Posterior cingulate gyrus (tissue), 11 donors: ENCODE data around the gene PDE4D.

Experiments used
- DNase-seq, 10 donors: peaks; one replicate each; pipeline versions ENCODE4 v3.0.0 to v3.0.0-alpha.2; 2020 to 2021; ENCODE audit warnings: mixed read lengths in 3 of 10
- intact Hi-C: fragments of 100-400 bp; cut with DNase I; formaldehyde crosslinking; loops from one replicate; pipeline ENCODE4 v1.15.1; 2023

The PDE4D gene

DNA sequence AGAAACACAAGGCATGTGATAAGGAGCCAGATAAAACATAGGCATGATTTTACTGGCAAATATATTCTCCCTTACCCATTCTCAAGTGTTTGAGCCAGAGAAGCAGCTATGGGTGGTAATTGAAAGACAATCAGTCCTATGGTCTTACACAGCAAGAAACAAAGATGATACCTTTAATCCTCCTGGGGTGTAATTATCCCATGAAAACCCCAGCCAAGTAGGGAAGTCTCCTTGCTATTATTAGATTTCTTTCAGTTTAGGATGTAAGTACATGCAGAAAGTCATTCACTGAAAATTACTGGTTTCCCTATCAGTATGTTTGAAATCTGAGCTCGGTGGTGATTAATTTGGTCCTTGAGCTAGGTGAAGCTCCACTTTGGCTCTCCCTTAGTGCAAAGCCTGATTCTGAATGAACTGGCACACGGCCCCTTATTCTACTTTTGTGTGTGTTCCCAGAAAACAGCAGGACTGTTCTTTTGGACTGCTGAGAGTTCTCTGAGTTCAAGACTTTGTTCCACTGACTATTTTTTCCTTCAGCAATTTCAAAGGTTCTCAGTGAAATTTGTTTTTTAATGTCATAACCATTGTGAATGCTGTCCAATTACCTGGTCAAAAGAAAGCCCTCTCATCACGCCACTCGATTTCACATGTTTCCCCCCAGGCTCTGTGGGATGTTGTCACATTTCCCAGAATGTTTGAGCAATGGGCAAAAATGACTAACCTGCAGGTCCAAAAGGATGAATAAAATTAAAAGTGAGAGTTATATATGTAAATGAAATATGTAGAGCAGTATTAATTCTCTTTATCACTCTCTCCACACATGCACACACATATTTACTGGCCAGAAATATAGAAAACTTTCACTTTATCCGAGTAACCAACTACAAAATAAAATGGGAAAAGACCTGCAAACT, 967.6 kb downstream of the PDE4D start:
- no peak for DNase-seq
- intact Hi-C loops: no loop called here

DNA sequence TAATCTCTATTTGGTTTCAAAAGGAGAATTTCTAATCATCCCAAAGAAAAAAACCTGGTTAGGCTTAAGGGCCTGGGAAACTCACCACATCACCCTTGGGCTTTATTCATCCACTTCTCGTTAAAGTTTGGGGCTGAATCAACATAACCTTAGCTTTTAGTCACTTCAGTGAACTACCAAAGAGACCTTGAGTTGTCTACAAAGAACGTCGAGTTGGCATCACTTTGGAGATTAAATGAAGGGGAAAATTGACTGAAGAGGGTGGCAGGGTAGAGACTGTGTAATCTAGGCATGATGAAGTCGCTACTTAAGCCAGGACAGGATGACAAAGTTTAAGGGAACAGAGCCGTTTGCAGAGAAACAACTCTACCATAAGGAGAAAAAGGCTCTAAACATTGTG, 969.2 kb downstream of the PDE4D start:
- intact Hi-C loops: no loop called here
- no peak for DNase-seq

DNA sequence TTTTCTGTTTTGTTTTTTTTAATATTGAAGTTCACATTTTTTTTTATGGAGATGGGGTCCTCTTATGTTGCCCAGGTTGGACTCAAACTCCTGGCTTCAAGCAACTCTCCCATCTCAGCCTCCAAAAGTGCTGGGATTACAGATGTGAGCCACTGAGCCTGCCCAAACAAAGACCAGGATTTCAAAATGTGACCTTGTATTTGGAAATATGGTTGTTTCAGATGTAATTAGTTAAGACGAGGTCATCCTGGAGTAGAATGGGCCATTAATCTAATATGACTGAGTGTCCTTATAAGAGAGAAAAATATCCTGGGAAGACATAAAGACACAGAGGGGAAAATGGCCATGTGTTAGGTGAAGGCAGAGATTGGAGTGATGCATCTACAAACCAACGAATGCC, 970.2 kb downstream of the PDE4D start:
- intact Hi-C loops: no loop called here
- no peak for DNase-seq

DNA sequence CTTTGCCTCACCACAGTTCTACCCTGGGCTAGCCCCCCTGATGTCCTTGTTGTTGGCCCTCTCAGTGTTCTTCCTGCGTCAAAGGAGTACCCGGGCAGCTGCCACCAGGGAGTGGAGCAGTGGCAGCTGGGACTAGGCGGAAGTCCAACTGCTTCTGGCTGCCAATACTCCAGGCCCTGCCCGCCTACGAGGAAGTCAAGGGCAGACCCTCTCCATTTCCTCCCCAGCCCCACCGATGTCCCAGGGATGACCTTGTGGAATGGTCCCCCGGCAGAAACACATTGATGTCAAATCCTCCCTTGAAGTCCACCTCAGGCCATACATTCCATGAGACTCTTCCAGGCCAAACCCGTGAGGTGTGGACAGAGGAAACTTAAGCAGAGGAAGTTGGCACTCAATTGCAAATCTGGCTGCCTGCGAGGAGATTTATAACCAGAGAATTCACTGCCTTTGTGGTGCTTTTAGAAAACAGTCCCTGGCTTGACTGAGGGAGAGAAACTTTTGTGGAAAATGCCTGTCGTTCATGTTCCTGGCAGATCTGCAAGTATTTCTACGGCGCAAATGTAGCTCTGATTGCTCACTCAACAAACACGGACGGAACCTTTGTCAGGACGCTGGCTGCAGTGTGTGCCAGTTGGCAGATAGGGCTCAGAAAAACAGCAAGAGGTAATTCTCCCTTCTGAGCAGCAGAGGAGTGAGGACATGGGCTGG, 970.9 kb downstream of the PDE4D start:
- intact Hi-C loops: no loop called here
- DNase-seq: peak; percentile 25 to 90 (median 54)

DNA sequence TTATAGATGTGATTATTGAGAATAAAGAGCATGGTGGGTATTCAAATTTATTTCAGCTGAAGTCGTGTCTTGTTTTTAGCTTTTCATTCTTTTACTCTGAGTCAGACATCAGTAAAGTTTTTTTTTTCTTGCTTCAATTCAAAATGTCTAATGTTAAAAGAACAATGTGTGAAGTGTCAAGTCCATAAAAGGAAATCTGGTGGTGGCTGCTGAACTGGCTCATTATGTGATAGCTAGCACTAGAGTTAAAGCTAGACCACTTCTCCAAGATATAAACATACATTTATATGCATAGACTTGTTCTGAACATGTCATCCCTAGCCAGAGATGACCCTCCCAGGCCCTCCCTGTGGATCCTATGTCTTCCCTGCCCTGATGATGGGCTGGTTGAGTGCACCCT, 972.4 kb downstream of the PDE4D start:
- DNase-seq: no peak
- intact Hi-C loops: no loop called here

DNA sequence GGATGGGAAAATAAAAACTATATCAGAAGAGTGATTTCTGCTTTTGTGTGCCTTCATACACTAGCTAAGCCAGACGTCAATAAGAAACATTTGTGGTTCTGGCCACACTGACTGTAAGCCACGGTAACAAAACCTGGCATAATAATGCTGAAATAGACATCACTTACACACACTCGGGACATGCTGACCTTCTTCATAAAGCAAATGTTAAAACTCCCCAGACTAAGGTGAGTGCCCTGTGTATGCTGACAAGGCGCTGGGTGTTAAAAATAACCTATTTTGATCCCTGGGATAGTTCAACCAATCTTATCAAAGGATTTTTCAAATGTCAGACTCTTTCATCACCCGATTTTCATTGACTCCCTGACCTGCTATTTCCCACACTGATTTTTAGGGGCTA, 973.7 kb downstream of the PDE4D start:
- no peak for DNase-seq
- intact Hi-C loops: no loop called here
